Endothelial cell (in vitro differentiated cells): ENCODE measurements around the gene TSPAN9. TPM values are rescaled to one million over a fixed set of nuclear protein-coding genes. Genes with fewer than 3 reads are reported as not detected.

Source experiments
- DNase-seq: peaks from one replicate; pipeline ENCODE4 v3.0.0; 2021; ENCODE audit warnings: low spot score
- H3K27ac Mint-ChIP-seq: one replicate; pipeline ENCODE4 v1.8.0; 2021; ENCODE audit warnings: mixed read lengths, inconsistent platforms; ENCODE audit not compliant: unreplicated experiment
- H3K27me3 Mint-ChIP-seq: one replicate; pipeline ENCODE4 v1.8.0; 2021; ENCODE audit warnings: mild to moderate bottlenecking, moderate library complexity, mixed read lengths, inconsistent platforms; ENCODE audit not compliant: unreplicated experiment
- H3K36me3 Mint-ChIP-seq: one replicate; pipeline ENCODE4 v1.8.0; 2021; ENCODE audit warnings: mild to moderate bottlenecking, low read depth, mixed read lengths, inconsistent platforms; ENCODE audit not compliant: unreplicated experiment
- H3K4me1 Mint-ChIP-seq: one replicate; pipeline ENCODE4 v1.8.0; 2021; ENCODE audit warnings: mild to moderate bottlenecking, mixed read lengths, inconsistent platforms; ENCODE audit not compliant: unreplicated experiment
- H3K4me3 Mint-ChIP-seq: one replicate; pipeline ENCODE4 v1.8.0; 2021; ENCODE audit warnings: mild to moderate bottlenecking, mixed read lengths, inconsistent platforms; ENCODE audit not compliant: unreplicated experiment
- H3K9me3 Mint-ChIP-seq: one replicate; pipeline ENCODE4 v1.8.0; 2021; ENCODE audit warnings: mixed read lengths, inconsistent platforms; ENCODE audit not compliant: unreplicated experiment
- CTCF ChIP-seq: fragments of 200-600 bp; sonication (generic); IDR thresholded peaks from one replicate; pipeline ENCODE4 v1.5.0; 2021; ENCODE audit warnings: antibody characterized with exemption; ENCODE audit not compliant: unreplicated experiment
- total RNA-seq: library from RNA; stranded (reverse); fragmentation: NEBNext Ultra II Directional; extraction: Animal tissue kit (Norgen Biotek cat#: 25700); gene quantifications from one replicate; pipeline ENCODE4 v1.2.1, GENCODE V29; 2021; ENCODE audit not compliant: unreplicated experiment

TSPAN9 gene
- total RNA-seq, 1 donor from 2014 or later = 116 TPM

DNA sequence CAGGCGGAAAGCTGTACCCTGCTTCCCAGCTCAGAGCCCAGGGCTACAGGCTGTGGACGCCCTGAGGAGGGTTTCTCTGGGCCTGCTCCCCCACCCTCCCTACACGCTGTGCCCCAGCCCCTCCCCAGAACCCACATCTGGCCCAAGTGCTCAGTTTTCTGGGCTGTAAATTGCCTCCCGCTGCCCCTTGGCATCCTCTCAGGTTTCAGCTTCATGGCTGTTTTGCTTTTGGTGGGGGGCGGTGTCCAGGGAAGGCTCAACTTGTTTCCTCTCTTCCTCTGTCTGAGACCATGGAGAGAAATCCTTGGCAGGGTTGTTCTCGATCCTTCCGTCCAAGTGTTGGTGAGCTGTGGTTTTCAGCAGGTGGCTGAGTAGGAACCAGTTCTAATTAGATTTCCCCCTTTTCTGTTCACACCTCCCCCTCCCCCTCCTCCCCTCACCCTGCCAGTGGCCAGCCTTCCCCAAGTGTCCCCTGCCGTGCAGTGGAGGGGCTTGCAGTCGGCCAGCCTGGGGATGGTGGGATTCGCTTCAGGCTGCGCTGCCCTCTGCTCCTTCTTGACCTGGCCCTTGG, 61.8 kb downstream of the TSPAN9 start:
- Mint-ChIP-seq H3K27ac (no peak overlapping the region), H3K4me1 (peaks cover 48% of the 10 kb centered on the region), H3K36me3 (peaks cover 25% of the 10 kb centered on the region), H3K27me3 (peaks cover 16% of the 10 kb centered on the region), H3K4me3 (no peak overlapping the region), H3K9me3 (no peaks in the 10 kb centered on the region)
- TF ChIP-seq CTCF = no peak
- no peak for DNase-seq

DNA sequence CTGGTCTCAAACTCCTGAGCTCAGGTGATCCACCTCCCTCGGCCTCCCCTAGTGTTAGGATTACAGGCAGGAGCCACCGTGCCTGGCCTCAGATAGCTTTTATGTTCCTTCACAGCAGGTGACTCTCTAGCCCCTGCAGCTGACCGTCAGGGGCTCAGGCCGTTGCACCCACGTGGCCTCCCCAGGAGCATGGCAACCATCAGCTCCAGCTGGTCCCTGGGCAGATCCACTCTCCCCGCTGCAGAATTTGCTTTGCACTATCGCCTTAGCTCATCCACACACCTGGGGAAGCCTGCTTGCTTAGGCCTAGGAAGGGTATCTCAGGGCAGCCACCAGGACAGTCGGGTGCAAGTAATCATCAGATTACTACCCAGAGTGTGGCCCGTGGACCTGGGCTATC, 62.6 kb downstream of the TSPAN9 start:
- peaks cover 41% of the 10 kb centered on the region for H3K4me1 Mint-ChIP-seq
- H3K27me3 Mint-ChIP-seq = peaks cover 18% of the 10 kb centered on the region
- DNase-seq = no peak
- H3K4me3 Mint-ChIP-seq = no peak overlapping the region
- no peaks in the 10 kb centered on the region for H3K9me3 Mint-ChIP-seq
- no peak for TF ChIP-seq CTCF
- H3K36me3 Mint-ChIP-seq = peaks cover 21% of the 10 kb centered on the region
- H3K27ac Mint-ChIP-seq = no peak overlapping the region

DNA sequence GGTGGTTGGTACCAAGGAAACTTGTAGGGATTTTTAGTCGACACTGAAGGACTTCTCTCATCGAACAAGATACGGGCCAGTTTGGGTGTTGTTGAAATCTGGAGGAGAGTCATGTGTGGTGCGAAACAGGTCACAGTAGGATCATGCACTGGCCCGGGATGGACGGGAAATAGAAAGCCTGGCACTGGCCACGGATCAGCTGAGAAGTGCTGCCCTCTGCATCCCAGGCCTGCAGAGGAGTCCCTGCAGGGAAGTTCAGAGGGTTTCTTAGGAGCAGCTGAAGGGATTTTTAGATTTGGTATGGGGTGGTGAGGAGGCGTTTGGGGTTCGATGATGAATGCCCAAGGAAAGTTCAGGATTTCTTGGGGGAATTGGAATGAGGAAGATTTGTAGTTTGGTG, 63.1 kb downstream of the TSPAN9 start:
- DNase-seq = no peak
- H3K27me3 Mint-ChIP-seq = peaks cover 18% of the 10 kb centered on the region
- no peak for TF ChIP-seq CTCF
- H3K36me3 Mint-ChIP-seq = peaks cover 23% of the 10 kb centered on the region
- H3K27ac Mint-ChIP-seq = no peak overlapping the region
- H3K9me3 Mint-ChIP-seq = no peaks in the 10 kb centered on the region
- peaks cover 38% of the 10 kb centered on the region for H3K4me1 Mint-ChIP-seq
- H3K4me3 Mint-ChIP-seq = peak overlapping the region; percentile 11

- Mint-ChIP-seq H3K4me3 (no peak overlapping the region), H3K27ac (no peak overlapping the region), H3K36me3 (peaks cover 25% of the 10 kb centered on the region), H3K9me3 (no peaks in the 10 kb centered on the region), H3K4me1 (peaks cover 44% of the 10 kb centered on the region), H3K27me3 (peaks cover 10% of the 10 kb centered on the region)
- DNase-seq = no peak
- TF ChIP-seq CTCF = no peak
Observed at GRCh38 chr12:3141339-3142321, 64.5 kb downstream of the TSPAN9 start.

GRCh38 chr12:3142386-3142785, 65.2 kb downstream of the TSPAN9 start:
- H3K4me1 Mint-ChIP-seq = peaks cover 44% of the 10 kb centered on the region
- peaks cover 28% of the 10 kb centered on the region for H3K36me3 Mint-ChIP-seq
- DNase-seq = no peak
- no peak for TF ChIP-seq CTCF
- H3K27ac Mint-ChIP-seq = no peak overlapping the region
- no peaks in the 10 kb centered on the region for H3K9me3 Mint-ChIP-seq
- no peak overlapping the region for H3K4me3 Mint-ChIP-seq
- H3K27me3 Mint-ChIP-seq = peaks cover 12% of the 10 kb centered on the region
